Measurements from ENCODE around the gene CSRP1. TPM values are rescaled to one million over a fixed set of nuclear protein-coding genes. Genes with fewer than 3 reads are reported as not detected.
A peak's percentile ranks its signal among the peaks of the same experiment; 100 is the strongest.

The CSRP1 gene
- total and polyA plus RNA-seq, 2 of the 13 experiments (the other 11 are each of a cell fraction or from before 2014, with no cell fraction given) = 17.7 to 68.9 TPM

DNA sequence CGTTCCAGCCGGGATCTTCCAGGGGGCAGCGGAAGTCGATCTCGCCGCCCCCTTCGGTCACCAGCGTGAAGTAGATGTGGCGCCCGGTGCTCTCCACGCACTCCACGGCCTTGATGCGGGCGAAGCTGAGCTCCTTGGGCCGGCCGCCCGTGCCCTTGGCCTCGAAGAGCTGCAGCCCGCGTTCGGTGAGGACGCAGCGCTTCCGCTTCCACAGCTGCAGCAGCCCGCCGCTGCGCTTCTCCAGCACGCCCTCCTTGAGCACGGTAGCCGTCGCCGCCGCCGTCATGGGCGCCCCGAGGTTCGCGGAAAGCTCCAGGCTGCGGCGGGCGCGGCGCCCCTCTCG is 38.5 kb downstream of the CSRP1 start (continued):
- TF ChIP-seq, protein P1, sequence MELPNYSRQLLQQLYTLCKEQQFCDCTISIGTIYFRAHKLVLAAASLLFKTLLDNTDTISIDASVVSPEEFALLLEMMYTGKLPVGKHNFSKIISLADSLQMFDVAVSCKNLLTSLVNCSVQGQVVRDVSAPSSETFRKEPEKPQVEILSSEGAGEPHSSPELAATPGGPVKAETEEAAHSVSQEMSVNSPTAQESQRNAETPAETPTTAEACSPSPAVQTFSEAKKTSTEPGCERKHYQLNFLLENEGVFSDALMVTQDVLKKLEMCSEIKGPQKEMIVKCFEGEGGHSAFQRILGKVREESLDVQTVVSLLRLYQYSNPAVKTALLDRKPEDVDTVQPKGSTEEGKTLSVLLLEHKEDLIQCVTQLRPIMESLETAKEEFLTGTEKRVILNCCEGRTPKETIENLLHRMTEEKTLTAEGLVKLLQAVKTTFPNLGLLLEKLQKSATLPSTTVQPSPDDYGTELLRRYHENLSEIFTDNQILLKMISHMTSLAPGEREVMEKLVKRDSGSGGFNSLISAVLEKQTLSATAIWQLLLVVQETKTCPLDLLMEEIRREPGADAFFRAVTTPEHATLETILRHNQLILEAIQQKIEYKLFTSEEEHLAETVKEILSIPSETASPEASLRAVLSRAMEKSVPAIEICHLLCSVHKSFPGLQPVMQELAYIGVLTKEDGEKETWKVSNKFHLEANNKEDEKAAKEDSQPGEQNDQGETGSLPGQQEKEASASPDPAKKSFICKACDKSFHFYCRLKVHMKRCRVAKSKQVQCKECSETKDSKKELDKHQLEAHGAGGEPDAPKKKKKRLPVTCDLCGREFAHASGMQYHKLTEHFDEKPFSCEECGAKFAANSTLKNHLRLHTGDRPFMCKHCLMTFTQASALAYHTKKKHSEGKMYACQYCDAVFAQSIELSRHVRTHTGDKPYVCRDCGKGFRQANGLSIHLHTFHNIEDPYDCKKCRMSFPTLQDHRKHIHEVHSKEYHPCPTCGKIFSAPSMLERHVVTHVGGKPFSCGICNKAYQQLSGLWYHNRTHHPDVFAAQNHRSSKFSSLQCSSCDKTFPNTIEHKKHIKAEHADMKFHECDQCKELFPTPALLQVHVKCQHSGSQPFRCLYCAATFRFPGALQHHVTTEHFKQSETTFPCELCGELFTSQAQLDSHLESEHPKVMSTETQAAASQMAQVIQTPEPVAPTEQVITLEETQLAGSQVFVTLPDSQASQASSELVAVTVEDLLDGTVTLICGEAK (IDR thresholded peaks at IDR 0.05) = no peak
- TF ChIP-seq, protein P1 (CRISPR knock-in tag; IDR thresholded peaks at IDR 0.05) = peak; percentile 8; the same call in 1 of the 2 replicates
- no peak for TF ChIP-seq CC2D1A (CRISPR knock-in tag; IDR thresholded peaks at IDR 0.05)
- TF ChIP-seq NONO (IDR thresholded peaks at IDR 0.05) = no peak
- TF ChIP-seq NONO (CRISPR knock-in tag; conservative IDR thresholded peaks at IDR 0.05) = no peak
- no peak; the same call in 1 of the 2 replicates for TF ChIP-seq ZSCAN25 (CRISPR knock-in tag; IDR thresholded peaks at IDR 0.05)
- no peak for TF ChIP-seq ATM (IDR thresholded peaks at IDR 0.05; ENCODE audit: borderline replicate concordance)
- no peak for TF ChIP-seq FOXC1 (CRISPR knock-in tag; IDR thresholded peaks at IDR 0.05; ENCODE audit: borderline replicate concordance)
- TF ChIP-seq ZNF780A (CRISPR knock-in tag; IDR thresholded peaks at IDR 0.05) = peak; percentile 62; the same call in 1 of the 2 replicates
- TF ChIP-seq ELF1 (CRISPR knock-in tag; IDR thresholded peaks at IDR 0.05) = peak; percentile 41; the same call in 1 of the 2 replicates
- TF ChIP-seq, protein P2, sequence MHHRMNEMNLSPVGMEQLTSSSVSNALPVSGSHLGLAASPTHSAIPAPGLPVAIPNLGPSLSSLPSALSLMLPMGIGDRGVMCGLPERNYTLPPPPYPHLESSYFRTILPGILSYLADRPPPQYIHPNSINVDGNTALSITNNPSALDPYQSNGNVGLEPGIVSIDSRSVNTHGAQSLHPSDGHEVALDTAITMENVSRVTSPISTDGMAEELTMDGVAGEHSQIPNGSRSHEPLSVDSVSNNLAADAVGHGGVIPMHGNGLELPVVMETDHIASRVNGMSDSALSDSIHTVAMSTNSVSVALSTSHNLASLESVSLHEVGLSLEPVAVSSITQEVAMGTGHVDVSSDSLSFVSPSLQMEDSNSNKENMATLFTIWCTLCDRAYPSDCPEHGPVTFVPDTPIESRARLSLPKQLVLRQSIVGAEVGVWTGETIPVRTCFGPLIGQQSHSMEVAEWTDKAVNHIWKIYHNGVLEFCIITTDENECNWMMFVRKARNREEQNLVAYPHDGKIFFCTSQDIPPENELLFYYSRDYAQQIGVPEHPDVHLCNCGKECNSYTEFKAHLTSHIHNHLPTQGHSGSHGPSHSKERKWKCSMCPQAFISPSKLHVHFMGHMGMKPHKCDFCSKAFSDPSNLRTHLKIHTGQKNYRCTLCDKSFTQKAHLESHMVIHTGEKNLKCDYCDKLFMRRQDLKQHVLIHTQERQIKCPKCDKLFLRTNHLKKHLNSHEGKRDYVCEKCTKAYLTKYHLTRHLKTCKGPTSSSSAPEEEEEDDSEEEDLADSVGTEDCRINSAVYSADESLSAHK (CRISPR knock-in tag; IDR thresholded peaks at IDR 0.05; ENCODE audit: borderline replicate concordance) = no peak
- TF ChIP-seq, protein P3, sequence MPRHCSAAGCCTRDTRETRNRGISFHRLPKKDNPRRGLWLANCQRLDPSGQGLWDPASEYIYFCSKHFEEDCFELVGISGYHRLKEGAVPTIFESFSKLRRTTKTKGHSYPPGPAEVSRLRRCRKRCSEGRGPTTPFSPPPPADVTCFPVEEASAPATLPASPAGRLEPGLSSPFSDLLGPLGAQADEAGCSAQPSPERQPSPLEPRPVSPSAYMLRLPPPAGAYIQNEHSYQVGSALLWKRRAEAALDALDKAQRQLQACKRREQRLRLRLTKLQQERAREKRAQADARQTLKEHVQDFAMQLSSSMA (CRISPR knock-in tag; IDR thresholded peaks at IDR 0.05) = no peak
- TF ChIP-seq, protein P4, sequence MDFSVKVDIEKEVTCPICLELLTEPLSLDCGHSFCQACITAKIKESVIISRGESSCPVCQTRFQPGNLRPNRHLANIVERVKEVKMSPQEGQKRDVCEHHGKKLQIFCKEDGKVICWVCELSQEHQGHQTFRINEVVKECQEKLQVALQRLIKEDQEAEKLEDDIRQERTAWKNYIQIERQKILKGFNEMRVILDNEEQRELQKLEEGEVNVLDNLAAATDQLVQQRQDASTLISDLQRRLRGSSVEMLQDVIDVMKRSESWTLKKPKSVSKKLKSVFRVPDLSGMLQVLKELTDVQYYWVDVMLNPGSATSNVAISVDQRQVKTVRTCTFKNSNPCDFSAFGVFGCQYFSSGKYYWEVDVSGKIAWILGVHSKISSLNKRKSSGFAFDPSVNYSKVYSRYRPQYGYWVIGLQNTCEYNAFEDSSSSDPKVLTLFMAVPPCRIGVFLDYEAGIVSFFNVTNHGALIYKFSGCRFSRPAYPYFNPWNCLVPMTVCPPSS (IDR thresholded peaks at IDR 0.05) = no peak
- no peak for TF ChIP-seq CBX2 (IDR thresholded peaks at IDR 0.05; ENCODE audit: low read depth, low read length)
- TF ChIP-seq CBX2 (CRISPR knock-in tag; IDR thresholded peaks at IDR 0.05; ENCODE audit: low read depth) = no peak
- TF ChIP-seq IKZF4 (CRISPR knock-in tag; IDR thresholded peaks at IDR 0.05; ENCODE audit: borderline replicate concordance, low read depth, not compliant biosample characterization) = no peak
- TF ChIP-seq PRPF4 (IDR thresholded peaks at IDR 0.05; ENCODE audit: low read depth, low read length, poor library complexity, severe bottlenecking) = no peak
- TF ChIP-seq ZNF614 (CRISPR knock-in tag; IDR thresholded peaks at IDR 0.05; ENCODE audit: borderline replicate concordance) = no peak
